ENCODE measurements around the gene STMN3.

Gene STMN3

GRCh38 chr20:63691711-63692435 lies 38.6 kb upstream of the STMN3 start:
- no peaks in the 10 kb centered on the region for H3K9me3 ChIP-seq (ENCODE audit: control insufficient read depth, low read length)
- H3K4me1 ChIP-seq (ENCODE audit: control insufficient read depth, insufficient read depth, low read length), result peaks cover 3% of the 10 kb centered on the region
- H3K36me3 ChIP-seq (ENCODE audit: control insufficient read depth, insufficient read depth, low read length), result no peaks in the 10 kb centered on the region
- no peak overlapping the region for H3K4me3 ChIP-seq (ENCODE audit: insufficient read depth, low read depth, low read length)
- H3K27ac ChIP-seq (ENCODE audit: insufficient read depth, low read depth, low read length, poor library complexity, severe bottlenecking), result no peak overlapping the region
- H3K27me3 ChIP-seq (ENCODE audit: control insufficient read depth, insufficient read depth, low read length, poor library complexity, severe bottlenecking), result no peaks in the 10 kb centered on the region
- WGBS, 2 experiments, result 93 to 96% methylated on average over 21 of the region's 21 CpGs

DNA sequence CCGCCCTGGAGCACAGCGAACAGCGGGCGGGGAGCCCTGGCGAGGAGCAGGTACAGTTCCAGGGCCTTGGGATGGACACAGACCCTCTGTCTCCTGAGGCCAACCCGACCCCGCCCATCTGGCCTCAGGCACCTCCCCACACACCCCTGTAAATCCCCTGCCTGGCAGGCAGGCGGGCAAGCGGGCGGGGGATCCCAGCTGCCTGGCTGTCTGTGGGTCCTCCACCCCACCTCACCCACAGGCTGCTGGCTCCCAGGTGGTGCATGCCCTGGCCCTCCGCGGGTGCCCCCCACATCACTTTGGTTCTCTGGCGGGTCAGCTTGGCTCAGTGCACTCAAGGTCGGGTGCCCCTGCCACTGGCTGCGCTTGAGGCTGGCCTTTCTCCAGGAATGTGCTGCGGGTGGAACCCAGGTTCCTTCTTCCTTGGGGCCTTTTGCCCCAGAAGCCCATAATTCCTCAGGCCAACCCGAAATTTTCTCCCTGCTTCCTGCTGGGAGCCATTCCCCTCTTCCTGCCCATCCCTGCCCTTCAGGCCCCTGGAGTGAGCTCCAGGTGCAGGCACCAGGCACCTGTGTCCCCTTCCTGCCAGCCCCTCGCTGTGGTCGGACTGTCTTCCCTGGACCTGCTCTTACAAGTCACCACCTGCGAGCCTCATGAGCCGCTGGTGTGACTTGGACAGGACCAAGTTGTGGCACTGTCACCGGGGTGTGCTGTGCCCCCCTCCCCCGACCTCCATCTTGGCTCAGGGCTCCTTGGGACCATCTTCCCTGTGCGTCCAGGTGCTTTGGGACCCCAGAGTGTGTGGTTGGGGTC lies 37.9 kb upstream of the STMN3 start:
- Histone ChIP-seq H3K4me1 (ENCODE audit: control insufficient read depth, insufficient read depth, low read length) (no peaks in the 10 kb centered on the region), H3K36me3 (ENCODE audit: control insufficient read depth, insufficient read depth, low read length) (no peaks in the 10 kb centered on the region), H3K27ac (ENCODE audit: insufficient read depth, low read depth, low read length, poor library complexity, severe bottlenecking) (no peak overlapping the region), H3K9me3 (ENCODE audit: control insufficient read depth, low read length) (no peaks in the 10 kb centered on the region), H3K27me3 (ENCODE audit: control insufficient read depth, insufficient read depth, low read length, poor library complexity, severe bottlenecking) (no peaks in the 10 kb centered on the region), H3K4me3 (ENCODE audit: insufficient read depth, low read depth, low read length) (no peak overlapping the region)
- 93 to 95% methylated on average over 24 of the region's 24 CpGs for WGBS, 2 experiments

- no peaks in the 10 kb centered on the region for H3K27me3 ChIP-seq (ENCODE audit: control insufficient read depth, insufficient read depth, low read length, poor library complexity, severe bottlenecking)
- 94 to 95% methylated on average over 40 of the region's 40 CpGs for WGBS, 2 experiments
- H3K4me3 ChIP-seq (ENCODE audit: insufficient read depth, low read depth, low read length), result no peak overlapping the region
- no peak overlapping the region for H3K27ac ChIP-seq (ENCODE audit: insufficient read depth, low read depth, low read length, poor library complexity, severe bottlenecking)
- H3K4me1 ChIP-seq (ENCODE audit: control insufficient read depth, insufficient read depth, low read length), result no peaks in the 10 kb centered on the region
- no peaks in the 10 kb centered on the region for H3K36me3 ChIP-seq (ENCODE audit: control insufficient read depth, insufficient read depth, low read length)
- H3K9me3 ChIP-seq (ENCODE audit: control insufficient read depth, low read length), result no peaks in the 10 kb centered on the region
Observed at GRCh38 chr20:63690003-63690897, 37.0 kb upstream of the STMN3 start.

- H3K9me3 ChIP-seq (ENCODE audit: control insufficient read depth, low read length), result no peaks in the 10 kb centered on the region
- H3K4me3 ChIP-seq (ENCODE audit: insufficient read depth, low read depth, low read length), result no peak overlapping the region
- 95 to 96% methylated on average over 44 of the region's 44 CpGs for WGBS, 2 experiments
- H3K36me3 ChIP-seq (ENCODE audit: control insufficient read depth, insufficient read depth, low read length), result no peaks in the 10 kb centered on the region
- H3K27me3 ChIP-seq (ENCODE audit: control insufficient read depth, insufficient read depth, low read length, poor library complexity, severe bottlenecking), result no peaks in the 10 kb centered on the region
- no peaks in the 10 kb centered on the region for H3K4me1 ChIP-seq (ENCODE audit: control insufficient read depth, insufficient read depth, low read length)
- H3K27ac ChIP-seq (ENCODE audit: insufficient read depth, low read depth, low read length, poor library complexity, severe bottlenecking), result no peak overlapping the region
Observed at GRCh38 chr20:63689046-63690002, 36.1 kb upstream of the STMN3 start.

DNA sequence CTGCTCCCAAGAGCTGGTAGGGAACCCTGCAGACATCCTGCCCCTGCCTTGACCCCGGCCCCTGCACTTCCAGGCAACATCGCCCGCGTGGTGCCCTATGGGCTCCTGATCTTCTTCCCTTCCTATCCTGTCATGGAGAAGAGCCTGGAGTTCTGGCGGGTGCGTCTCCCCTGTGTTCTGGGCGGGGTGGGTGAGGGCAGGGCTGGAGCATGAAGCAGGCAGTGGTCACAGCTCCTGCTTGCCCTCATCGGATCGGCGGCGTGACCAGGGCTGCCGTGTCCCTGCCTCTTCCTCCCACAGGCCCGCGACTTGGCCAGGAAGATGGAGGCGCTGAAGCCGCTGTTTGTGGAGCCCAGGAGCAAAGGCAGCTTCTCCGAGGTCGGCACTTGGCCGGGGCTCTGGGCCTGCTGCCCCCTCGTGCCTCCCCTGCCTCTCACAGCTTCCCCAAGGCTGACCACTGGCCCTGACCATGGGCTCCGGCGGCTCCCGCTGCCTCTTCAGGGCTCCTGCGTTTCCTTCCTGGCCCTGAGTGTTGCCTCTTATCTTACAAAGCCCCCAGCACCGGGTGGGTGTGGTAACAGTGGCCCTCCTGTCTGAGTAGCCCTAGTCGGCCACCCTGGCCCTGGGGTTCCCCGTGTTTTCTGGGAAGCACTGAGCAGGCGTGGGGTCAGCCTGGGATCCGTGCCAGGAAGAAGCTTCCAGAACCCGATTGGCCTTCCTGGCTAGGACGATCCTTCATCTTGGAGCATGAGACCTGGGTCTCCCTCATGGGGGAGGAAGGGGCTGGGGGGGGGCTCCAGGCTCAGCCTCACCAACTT lies 35.2 kb upstream of the STMN3 start:
- H3K27me3 ChIP-seq (ENCODE audit: control insufficient read depth, insufficient read depth, low read length, poor library complexity, severe bottlenecking), result no peaks in the 10 kb centered on the region
- WGBS, 2 experiments, result 94 to 95% methylated on average over 31 of the region's 31 CpGs
- H3K27ac ChIP-seq (ENCODE audit: insufficient read depth, low read depth, low read length, poor library complexity, severe bottlenecking), result no peak overlapping the region
- H3K9me3 ChIP-seq (ENCODE audit: control insufficient read depth, low read length), result no peaks in the 10 kb centered on the region
- H3K4me1 ChIP-seq (ENCODE audit: control insufficient read depth, insufficient read depth, low read length), result no peaks in the 10 kb centered on the region
- no peak overlapping the region for H3K4me3 ChIP-seq (ENCODE audit: insufficient read depth, low read depth, low read length)
- no peaks in the 10 kb centered on the region for H3K36me3 ChIP-seq (ENCODE audit: control insufficient read depth, insufficient read depth, low read length)

DNA sequence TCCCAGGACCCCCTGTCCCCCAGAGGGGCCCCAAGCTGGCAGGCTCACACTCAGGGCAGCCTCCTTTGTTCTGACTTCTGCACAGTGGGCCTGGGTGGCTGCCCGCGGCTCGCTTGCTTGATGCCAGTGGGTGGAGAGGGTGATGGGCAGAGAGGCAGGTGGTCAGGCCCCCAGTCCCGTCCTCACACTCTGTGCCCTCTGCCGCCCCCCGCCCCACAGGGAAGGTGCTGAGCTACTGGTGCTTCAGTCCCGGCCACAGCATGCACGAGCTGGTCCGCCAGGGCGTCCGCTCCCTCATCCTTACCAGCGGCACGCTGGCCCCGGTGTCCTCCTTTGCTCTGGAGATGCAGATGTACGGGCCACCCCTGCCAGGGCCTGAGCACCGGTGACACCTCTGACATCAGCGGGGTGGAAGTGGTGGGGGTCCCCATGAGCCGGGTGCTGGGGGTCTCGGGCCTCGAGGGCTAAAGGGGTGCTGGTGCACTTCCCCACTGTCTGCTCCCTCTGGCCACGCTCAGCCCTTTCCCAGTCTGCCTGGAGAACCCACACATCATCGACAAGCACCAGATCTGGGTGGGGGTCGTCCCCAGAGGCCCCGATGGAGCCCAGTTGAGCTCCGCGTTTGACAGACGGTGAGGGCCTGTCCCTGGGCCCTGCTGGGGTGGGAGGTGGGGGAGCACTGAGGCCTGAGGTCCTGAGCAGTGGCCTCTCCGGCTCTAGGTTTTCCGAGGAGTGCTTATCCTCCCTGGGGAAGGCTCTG lies 34.4 kb upstream of the STMN3 start:
- 94 to 95% methylated on average over 29 of the region's 29 CpGs for WGBS, 2 experiments
- no peak overlapping the region for H3K27ac ChIP-seq (ENCODE audit: insufficient read depth, low read depth, low read length, poor library complexity, severe bottlenecking)
- no peaks in the 10 kb centered on the region for H3K36me3 ChIP-seq (ENCODE audit: control insufficient read depth, insufficient read depth, low read length)
- no peaks in the 10 kb centered on the region for H3K4me1 ChIP-seq (ENCODE audit: control insufficient read depth, insufficient read depth, low read length)
- no peak overlapping the region for H3K4me3 ChIP-seq (ENCODE audit: insufficient read depth, low read depth, low read length)
- H3K9me3 ChIP-seq (ENCODE audit: control insufficient read depth, low read length), result no peaks in the 10 kb centered on the region
- no peaks in the 10 kb centered on the region for H3K27me3 ChIP-seq (ENCODE audit: control insufficient read depth, insufficient read depth, low read length, poor library complexity, severe bottlenecking)

GRCh38 chr20:63686492-63687321 lies 33.5 kb upstream of the STMN3 start:
- H3K36me3 ChIP-seq (ENCODE audit: control insufficient read depth, insufficient read depth, low read length), result no peaks in the 10 kb centered on the region
- peak overlapping the region; percentile 65 for H3K27ac ChIP-seq (ENCODE audit: insufficient read depth, low read depth, low read length, poor library complexity, severe bottlenecking)
- 90 to 92% methylated on average over 45 of the region's 45 CpGs for WGBS, 2 experiments
- H3K27me3 ChIP-seq (ENCODE audit: control insufficient read depth, insufficient read depth, low read length, poor library complexity, severe bottlenecking), result no peaks in the 10 kb centered on the region
- no peaks in the 10 kb centered on the region for H3K4me1 ChIP-seq (ENCODE audit: control insufficient read depth, insufficient read depth, low read length)
- no peak overlapping the region for H3K4me3 ChIP-seq (ENCODE audit: insufficient read depth, low read depth, low read length)
- H3K9me3 ChIP-seq (ENCODE audit: control insufficient read depth, low read length), result no peaks in the 10 kb centered on the region

GRCh38 chr20:63686094-63686491 lies 32.9 kb upstream of the STMN3 start:
- Histone ChIP-seq H3K27ac (ENCODE audit: insufficient read depth, low read depth, low read length, poor library complexity, severe bottlenecking) (no peak overlapping the region), H3K4me1 (ENCODE audit: control insufficient read depth, insufficient read depth, low read length) (no peaks in the 10 kb centered on the region)
- 95 to 97% methylated on average over 24 of the region's 24 CpGs for WGBS, 2 experiments

More at GRCh38 chr20:63686094-63686491, 32.9 kb upstream of the STMN3 start:
- H3K4me3 ChIP-seq (ENCODE audit: insufficient read depth, low read depth, low read length), result no peak overlapping the region
- H3K27me3 ChIP-seq (ENCODE audit: control insufficient read depth, insufficient read depth, low read length, poor library complexity, severe bottlenecking), result no peaks in the 10 kb centered on the region
- H3K36me3 ChIP-seq (ENCODE audit: control insufficient read depth, insufficient read depth, low read length), result no peaks in the 10 kb centered on the region
- no peaks in the 10 kb centered on the region for H3K9me3 ChIP-seq (ENCODE audit: control insufficient read depth, low read length)
